NCI-H1417 (cell line): ENCODE results near the gene KCNH1.
A peak's percentile ranks its signal among the peaks of the same experiment; 100 is the strongest.

Source experiments
- DNase-seq, 3 experiments: peaks; one replicate each; lab custom pipeline; 2025; lab: John Stamatoyannopoulos, UW

KCNH1 gene

GRCh38 chr1:210711825-210712612 is 421.9 kb downstream of the KCNH1 start:
- peak in 1 of 3 experiments; percentile 31 for DNase-seq

GRCh38 chr1:210709701-210710100 is 424.2 kb downstream of the KCNH1 start:
- DNase-seq, result no peak

GRCh38 chr1:210707300-210708240 is 426.4 kb downstream of the KCNH1 start:
- DNase-seq, result peak in 1 of 3 experiments; percentile 13

- DNase-seq, result no peak
These were observed 427.7 kb downstream of the KCNH1 start for GRCh38 chr1:210706246-210706645.

GRCh38 chr1:210705086-210705485 is 428.9 kb downstream of the KCNH1 start:
- DNase-seq, result no peak

GRCh38 chr1:210703593-210703992 is 430.4 kb downstream of the KCNH1 start:
- no peak for DNase-seq

GRCh38 chr1:210702506-210702905 is 431.4 kb downstream of the KCNH1 start:
- DNase-seq, result no peak

- DNase-seq, result no peak
These were observed 433.4 kb downstream of the KCNH1 start for GRCh38 chr1:210700511-210700910.

GRCh38 chr1:210700083-210700482 is 433.9 kb downstream of the KCNH1 start:
- DNase-seq, result no peak

- DNase-seq, result no peak
These were observed 435.3 kb downstream of the KCNH1 start for GRCh38 chr1:210698661-210699060.

- DNase-seq, result no peak
These were observed 436.8 kb downstream of the KCNH1 start for GRCh38 chr1:210697185-210697584.

- no peak for DNase-seq
These were observed 437.2 kb downstream of the KCNH1 start for GRCh38 chr1:210696709-210697108.

GRCh38 chr1:210695026-210695425 is 438.9 kb downstream of the KCNH1 start:
- peak in 1 of 3 experiments; percentile 8 for DNase-seq

- no peak for DNase-seq
These were observed 441.2 kb downstream of the KCNH1 start for GRCh38 chr1:210692796-210693195.

GRCh38 chr1:210691039-210691610 is 442.8 kb downstream of the KCNH1 start:
- DNase-seq, result peak in 2 of 3 experiments; percentile 34 to 74

GRCh38 chr1:210690236-210690635 is 443.7 kb downstream of the KCNH1 start:
- no peak for DNase-seq

GRCh38 chr1:210689826-210690225 is 444.1 kb downstream of the KCNH1 start:
- DNase-seq, result no peak

- no peak for DNase-seq
These were observed 445.3 kb downstream of the KCNH1 start for GRCh38 chr1:210688512-210689234.

- DNase-seq, result no peak
These were observed 446.2 kb downstream of the KCNH1 start for GRCh38 chr1:210687582-210688279.

GRCh38 chr1:210686841-210687240 is 447.1 kb downstream of the KCNH1 start:
- DNase-seq, result no peak

GRCh38 chr1:210685295-210685650 is 448.7 kb downstream of the KCNH1 start:
- no peak for DNase-seq
